H9 (cell line): Measurements from ENCODE around the gene ZNF544. TPM values are rescaled to one million over a fixed set of nuclear protein-coding genes. Genes with fewer than 3 reads are reported as not detected.

Experiments
- DNase-seq: peaks from one replicate; pipeline ENCODE4 v3.0.0-alpha.2; 2017
- H2AFZ ChIP-seq: one replicate; pipeline ENCODE4 v1.6.1; 2013; ENCODE audit warnings: mild to moderate bottlenecking, low read length, control low read depth, moderate library complexity
- H2AK5ac ChIP-seq: 2 replicates; pipeline ENCODE4 v1.6.1; 2013; ENCODE audit warnings: low read length, control low read depth, mixed read lengths; ENCODE audit not compliant: insufficient read length
- H2BK120ac ChIP-seq: one replicate; pipeline ENCODE4 v1.6.1; 2013; ENCODE audit warnings: low read depth, mild to moderate bottlenecking, low read length, control low read depth, inconsistent platforms; ENCODE audit not compliant: poor library complexity, severe bottlenecking
- H2BK12ac ChIP-seq: 2 replicates; pipeline ENCODE4 v1.6.1; 2013; ENCODE audit warnings: low read length, control low read depth, mixed read lengths, low read depth; ENCODE audit not compliant: insufficient read length
- H2BK15ac ChIP-seq: 2 replicates; pipeline ENCODE4 v1.6.1; 2013; ENCODE audit warnings: low read depth, low read length, control low read depth
- H2BK20ac ChIP-seq: one replicate; pipeline ENCODE4 v1.6.1; 2013; ENCODE audit warnings: low read depth, mild to moderate bottlenecking, low read length, control low read depth, inconsistent platforms; ENCODE audit not compliant: poor library complexity, severe bottlenecking
- H2BK5ac ChIP-seq: 2 replicates; pipeline ENCODE4 v1.6.1; 2013; ENCODE audit warnings: low read length, control low read depth, mixed read lengths; ENCODE audit not compliant: insufficient read length
- H3K14ac ChIP-seq: 2 replicates; pipeline ENCODE4 v1.6.1; 2013; ENCODE audit warnings: low read length, control low read depth; ENCODE audit not compliant: insufficient read depth
- H3K18ac ChIP-seq: 2 replicates; pipeline ENCODE4 v1.6.1; 2013; ENCODE audit warnings: low read depth, mild to moderate bottlenecking, mixed read lengths, low read length, control low read depth; ENCODE audit not compliant: insufficient read length
- H3K23ac ChIP-seq: 2 replicates; pipeline ENCODE4 v1.6.1; 2013; ENCODE audit warnings: low read length, control low read depth, mixed read lengths, low read depth; ENCODE audit not compliant: insufficient read length
- H3K23me2 ChIP-seq: 2 replicates; pipeline ENCODE4 v1.6.1; 2013; ENCODE audit warnings: low read depth, mild to moderate bottlenecking, mixed read lengths, low read length, control low read depth; ENCODE audit not compliant: insufficient read length, poor library complexity, severe bottlenecking
- H3K27ac ChIP-seq: 2 replicates; pipeline ENCODE4 v1.5.1; 2013; ENCODE audit warnings: low read length, control low read depth, mixed read lengths, low read depth; ENCODE audit not compliant: insufficient read length
- H3K27me3 ChIP-seq: 2 replicates; pipeline ENCODE4 v1.6.1; 2013; ENCODE audit warnings: low read length, control low read depth, inconsistent platforms; ENCODE audit not compliant: insufficient read depth
- H3K4ac ChIP-seq: 2 replicates; pipeline ENCODE4 v1.6.1; 2013; ENCODE audit warnings: low read depth, mild to moderate bottlenecking, control low read depth, inconsistent platforms, low read length, moderate library complexity
- H3K4me1 ChIP-seq: 2 replicates; pipeline ENCODE4 v1.6.1; 2013; ENCODE audit warnings: low read length, control low read depth, inconsistent platforms; ENCODE audit not compliant: insufficient read depth
- H3K4me2 ChIP-seq: 2 replicates; pipeline ENCODE4 v1.6.1; 2013; ENCODE audit warnings: low read length, control low read depth, mixed read lengths; ENCODE audit not compliant: insufficient read length, insufficient read depth
- H3K56ac ChIP-seq: 2 replicates; pipeline ENCODE4 v1.6.1; 2013; ENCODE audit warnings: low read depth, mild to moderate bottlenecking, mixed read lengths, low read length, control low read depth; ENCODE audit not compliant: insufficient read length
- H3K79me1 ChIP-seq: 2 replicates; pipeline ENCODE4 v1.6.1; 2013; ENCODE audit warnings: low read depth, mild to moderate bottlenecking, moderate library complexity, low read length, control low read depth, inconsistent platforms; ENCODE audit not compliant: insufficient read depth, poor library complexity, severe bottlenecking
- H3K79me2 ChIP-seq: 2 replicates; pipeline ENCODE4 v1.6.1; 2013; ENCODE audit warnings: low read length, control low read depth, inconsistent platforms; ENCODE audit not compliant: insufficient read depth
- H3K9ac ChIP-seq: 2 replicates; pipeline ENCODE4 v1.6.1; 2013; ENCODE audit warnings: low read length, control low read depth, mixed read lengths; ENCODE audit not compliant: insufficient read length; ENCODE audit errors: extremely low read depth
- H3K9me3 ChIP-seq: one replicate; pipeline ENCODE4 v1.6.1; 2013; ENCODE audit warnings: low read depth, low read length, inconsistent platforms; ENCODE audit not compliant: control insufficient read depth
- H3T11ph ChIP-seq: one replicate; pipeline ENCODE4 v1.6.1; 2013; ENCODE audit warnings: mild to moderate bottlenecking, low read length, control low read depth, inconsistent platforms
- H4K20me1 ChIP-seq: one replicate; pipeline ENCODE4 v1.6.1; 2013; ENCODE audit not compliant: control insufficient read depth, insufficient read length, insufficient read depth
- H4K5ac ChIP-seq: 2 replicates; pipeline ENCODE4 v1.6.1; 2013; ENCODE audit warnings: low read depth, mild to moderate bottlenecking, mixed read lengths, low read length, control low read depth; ENCODE audit not compliant: insufficient read length
- H4K8ac ChIP-seq: replicated peaks from 2 replicates; pipeline ENCODE4 v1.6.1; 2013; ENCODE audit warnings: low read length, control low read depth, mixed read lengths, low read depth; ENCODE audit not compliant: insufficient read length
- H4K91ac ChIP-seq: 2 replicates; pipeline ENCODE4 v1.6.1; 2013; ENCODE audit warnings: low read depth, mild to moderate bottlenecking, moderate library complexity, mixed read lengths, low read length, control low read depth; ENCODE audit not compliant: insufficient read length
- H3K27ac Mint-ChIP-seq, 3 experiments: 2 replicates in 2 of 3; 3 replicates in 1 of 3; pipeline ENCODE4 v1.8.0; 2020 to 2021; ENCODE audit warnings: mixed read lengths in 3 of 3, mild to moderate bottlenecking in 1 of 3, moderate library complexity in 1 of 3
- H3K27me3 Mint-ChIP-seq: 2 replicates; pipeline ENCODE4 v1.8.0; 2021; ENCODE audit warnings: low read depth, mild to moderate bottlenecking, moderate library complexity, mixed read lengths
- H3K36me3 Mint-ChIP-seq, 3 experiments: 2 replicates in 2 of 3; 3 replicates in 1 of 3; pipeline ENCODE4 v1.8.0; 2020 to 2021; ENCODE audit warnings: low read depth in 3 of 3, mixed read lengths in 3 of 3; ENCODE audit not compliant: insufficient read depth in 1 of 3
- H3K4me1 Mint-ChIP-seq, 2 experiments: 2 replicates each; pipeline ENCODE4 v1.8.0; 2020; ENCODE audit warnings: mixed read lengths in 2 of 2
- H3K4me3 Mint-ChIP-seq, 2 experiments: 2 replicates in 1 of 2; 3 replicates in 1 of 2; pipeline ENCODE4 v1.8.0; 2020 to 2021; ENCODE audit warnings: mild to moderate bottlenecking in 2 of 2, mixed read lengths in 2 of 2, moderate library complexity in 1 of 2
- H3K9me3 Mint-ChIP-seq, 2 experiments: 2 replicates in 1 of 2; 3 replicates in 1 of 2; pipeline ENCODE4 v1.8.0; 2020; ENCODE audit warnings: mild to moderate bottlenecking in 2 of 2, mixed read lengths in 2 of 2, moderate library complexity in 1 of 2
- WGBS: extraction: QIAGEN DNeasy Blood & Tissue Kit; methylation state at CpG from one replicate; pipeline ENCODE4 v1.1.7; 2013; ENCODE audit warnings: missing lambda C conversion rate, low lambda C conversion rate, mixed read lengths; ENCODE audit not compliant: insufficient read length; ENCODE audit errors: extremely low coverage; 5-methylcytosine and 5-hydroxymethylcytosine counted together
- total RNA-seq: library from RNA; stranded (reverse); gene quantifications from 2 replicates; pipeline ENCODE4 v1.2.1, GENCODE V29; 2021
- TF ChIP-seq, protein P1 (sequence below): fragments of 200-600 bp; sonication (generic); conservative IDR thresholded peaks from 3 replicates; pipeline ENCODE4 v1.8.0; 2021; ENCODE audit warnings: antibody characterized with exemption, mild to moderate bottlenecking

The ZNF544 gene
- total RNA-seq, 1 experiment from 2014 or later: 97.2 TPM

DNA sequence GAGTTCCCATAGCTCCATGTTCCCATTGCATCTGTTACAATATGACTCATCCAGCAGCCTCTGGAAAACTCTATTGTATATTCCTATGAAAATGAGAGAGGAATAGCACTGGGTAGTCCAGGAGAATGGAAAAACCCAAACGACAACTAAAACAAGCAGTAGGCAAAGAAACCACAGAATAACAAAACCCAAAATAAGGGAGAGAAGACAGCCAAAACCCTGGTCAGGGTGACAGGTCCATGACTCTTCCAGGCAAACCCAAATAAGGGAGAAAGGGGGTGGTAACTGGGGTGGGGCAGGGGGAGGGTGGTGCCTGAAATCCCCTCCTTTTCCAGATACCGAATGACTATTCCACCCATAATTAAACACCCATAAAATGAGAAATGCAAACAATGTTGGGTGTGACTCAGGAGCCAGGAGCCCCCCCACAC lies 46.1 kb downstream of the ZNF544 start:
- no peak overlapping the region for H2BK15ac ChIP-seq
- DNase-seq: no peak
- no peaks in the 10 kb centered on the region for H3K9me3 ChIP-seq
- no CpG with 5 or more reads among the region's 2 CpGs for WGBS
- H3K27me3 ChIP-seq: no peaks in the 10 kb centered on the region
- no peak overlapping the region for H3K56ac ChIP-seq
- H3K9ac ChIP-seq: no peak overlapping the region
- H3K79me1 ChIP-seq: no peaks in the 10 kb centered on the region
- no peak overlapping the region for H3K4ac ChIP-seq
- no peak overlapping the region for H3K23ac ChIP-seq
- H2AFZ ChIP-seq: no peak overlapping the region
- H3K4me3 Mint-ChIP-seq: no peak overlapping the region
- peaks cover 8% of the 10 kb centered on the region for H3K79me2 ChIP-seq
- no peak overlapping the region for H2BK12ac ChIP-seq
- H2BK20ac ChIP-seq: no peak overlapping the region
- H3K23me2 ChIP-seq: peaks cover 4% of the 10 kb centered on the region
- H3T11ph ChIP-seq: no peak overlapping the region
- no peak overlapping the region for H3K27ac ChIP-seq
- TF ChIP-seq, protein P1, sequence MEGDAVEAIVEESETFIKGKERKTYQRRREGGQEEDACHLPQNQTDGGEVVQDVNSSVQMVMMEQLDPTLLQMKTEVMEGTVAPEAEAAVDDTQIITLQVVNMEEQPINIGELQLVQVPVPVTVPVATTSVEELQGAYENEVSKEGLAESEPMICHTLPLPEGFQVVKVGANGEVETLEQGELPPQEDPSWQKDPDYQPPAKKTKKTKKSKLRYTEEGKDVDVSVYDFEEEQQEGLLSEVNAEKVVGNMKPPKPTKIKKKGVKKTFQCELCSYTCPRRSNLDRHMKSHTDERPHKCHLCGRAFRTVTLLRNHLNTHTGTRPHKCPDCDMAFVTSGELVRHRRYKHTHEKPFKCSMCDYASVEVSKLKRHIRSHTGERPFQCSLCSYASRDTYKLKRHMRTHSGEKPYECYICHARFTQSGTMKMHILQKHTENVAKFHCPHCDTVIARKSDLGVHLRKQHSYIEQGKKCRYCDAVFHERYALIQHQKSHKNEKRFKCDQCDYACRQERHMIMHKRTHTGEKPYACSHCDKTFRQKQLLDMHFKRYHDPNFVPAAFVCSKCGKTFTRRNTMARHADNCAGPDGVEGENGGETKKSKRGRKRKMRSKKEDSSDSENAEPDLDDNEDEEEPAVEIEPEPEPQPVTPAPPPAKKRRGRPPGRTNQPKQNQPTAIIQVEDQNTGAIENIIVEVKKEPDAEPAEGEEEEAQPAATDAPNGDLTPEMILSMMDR: no peak
- peaks cover 5 to 9% of the 10 kb centered on the region in 2 experiments for H3K4me1 Mint-ChIP-seq
- no peak overlapping the region for H3K4me2 ChIP-seq
- no peak overlapping the region for H2BK5ac ChIP-seq
- H3K27me3 Mint-ChIP-seq: no peaks in the 10 kb centered on the region
- H3K18ac ChIP-seq: no peak overlapping the region
- peaks cover under 1% of the 10 kb centered on the region; the same call in 1 of the 2 replicates for H3K4me1 ChIP-seq
- no peak overlapping the region for H4K91ac ChIP-seq
- no peak overlapping the region for H3K27ac Mint-ChIP-seq
- no peak overlapping the region for H3K14ac ChIP-seq
- H2BK120ac ChIP-seq: no peak overlapping the region
- no peak overlapping the region for H4K5ac ChIP-seq
- peaks cover 26 to 27% of the 10 kb centered on the region in 2 experiments for H3K9me3 Mint-ChIP-seq
- H4K20me1 ChIP-seq: no peaks in the 10 kb centered on the region
- H4K8ac ChIP-seq: no peak overlapping the region
- no peak overlapping the region for H2AK5ac ChIP-seq
- H3K36me3 Mint-ChIP-seq: peaks cover 37 to 48% (median 44%) of the 10 kb centered on the region in 3 experiments
